ENCODE measurements around the gene KLHL33. TPM values are rescaled to one million over a fixed set of nuclear protein-coding genes. Genes with fewer than 3 reads are reported as not detected.
A peak's percentile ranks its signal among the peaks of the same experiment; 100 is the strongest.

KLHL33 gene
- polyA plus RNA-seq, 3 donors: 0.04 TPM; not detected in 2

- H2AFZ ChIP-seq (ENCODE audit: insufficient read depth, low read depth, low read length, poor library complexity, severe bottlenecking): no peak overlapping the region
- H3K36me3 Mint-ChIP-seq: peaks cover 44 to 47% of the 10 kb centered on the region in 2 donors
- H3K4me1 Mint-ChIP-seq: peaks cover 36% of the 10 kb centered on the region
Observed at GRCh38 chr14:20470603-20470901, 34.6 kb upstream of the KLHL33 start.

DNA sequence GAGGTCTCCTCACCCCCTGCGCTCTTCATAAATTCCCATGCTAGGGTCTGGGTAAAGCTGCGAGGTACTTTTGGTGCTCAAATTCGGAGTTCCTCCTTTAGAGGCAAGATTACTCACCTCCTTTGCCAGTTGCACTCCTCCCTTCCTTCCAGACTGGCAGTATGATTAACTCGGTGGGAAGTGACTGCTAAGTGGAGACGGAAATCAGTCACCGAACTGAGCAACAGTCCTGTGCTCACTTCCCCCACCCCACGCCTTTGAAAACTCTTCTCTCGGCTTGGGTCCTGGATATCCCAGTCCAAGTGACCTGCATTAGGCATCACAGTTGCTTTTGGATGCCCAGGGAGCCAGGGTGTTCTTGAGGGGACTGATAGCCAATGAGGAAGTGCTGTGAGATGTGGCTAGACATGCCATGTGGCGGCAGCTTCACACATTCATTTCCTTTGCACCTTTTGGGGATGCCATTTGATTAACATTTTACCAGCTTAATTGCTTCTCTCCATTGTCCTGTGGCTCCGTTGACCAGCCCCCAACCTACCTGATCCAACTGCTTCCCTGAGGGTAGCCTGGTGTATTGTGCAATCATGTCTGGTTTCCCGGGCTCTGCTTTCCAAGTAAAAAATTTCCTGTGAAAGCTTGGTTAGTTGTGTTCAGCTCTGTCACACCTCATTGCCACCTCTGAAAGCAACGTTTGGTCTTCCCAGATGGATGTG, 34.1 kb upstream of the KLHL33 start:
- TF ChIP-seq, protein P1, sequence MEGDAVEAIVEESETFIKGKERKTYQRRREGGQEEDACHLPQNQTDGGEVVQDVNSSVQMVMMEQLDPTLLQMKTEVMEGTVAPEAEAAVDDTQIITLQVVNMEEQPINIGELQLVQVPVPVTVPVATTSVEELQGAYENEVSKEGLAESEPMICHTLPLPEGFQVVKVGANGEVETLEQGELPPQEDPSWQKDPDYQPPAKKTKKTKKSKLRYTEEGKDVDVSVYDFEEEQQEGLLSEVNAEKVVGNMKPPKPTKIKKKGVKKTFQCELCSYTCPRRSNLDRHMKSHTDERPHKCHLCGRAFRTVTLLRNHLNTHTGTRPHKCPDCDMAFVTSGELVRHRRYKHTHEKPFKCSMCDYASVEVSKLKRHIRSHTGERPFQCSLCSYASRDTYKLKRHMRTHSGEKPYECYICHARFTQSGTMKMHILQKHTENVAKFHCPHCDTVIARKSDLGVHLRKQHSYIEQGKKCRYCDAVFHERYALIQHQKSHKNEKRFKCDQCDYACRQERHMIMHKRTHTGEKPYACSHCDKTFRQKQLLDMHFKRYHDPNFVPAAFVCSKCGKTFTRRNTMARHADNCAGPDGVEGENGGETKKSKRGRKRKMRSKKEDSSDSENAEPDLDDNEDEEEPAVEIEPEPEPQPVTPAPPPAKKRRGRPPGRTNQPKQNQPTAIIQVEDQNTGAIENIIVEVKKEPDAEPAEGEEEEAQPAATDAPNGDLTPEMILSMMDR (IDR thresholded peaks at IDR 0.05): no peak
- peak overlapping the region; percentile 97 to 100 (median 99) for H3K27ac Mint-ChIP-seq
- Histone ChIP-seq H2AFZ (ENCODE audit: insufficient read depth, low read depth, low read length, poor library complexity, severe bottlenecking) (peak overlapping the region; percentile 67), H3K9me3 (replicated peaks in 1 of 2; ENCODE audit: control insufficient read depth in 1 of 2, insufficient read depth in 1 of 2, low read length in 2 of 2) (no peaks in the 10 kb centered on the region), H3K27ac (ENCODE audit: low read depth in 1 of 2, low read length in 2 of 2) (peak overlapping the region; percentile 97 to 100), H3K4me3 (replicated peaks in 1 of 3; ENCODE audit: low read depth in 2 of 3, low read length in 3 of 3) (peak overlapping the region; percentile 75 to 93 (median 87)), H4K20me1 (ENCODE audit: insufficient read depth, low read length) (peaks cover 48% of the 10 kb centered on the region), H3K36me3 (replicated peaks in 1 of 2; ENCODE audit: control insufficient read depth in 1 of 2, insufficient read depth in 2 of 2, low read length in 2 of 2) (peaks cover 33 to 34% of the 10 kb centered on the region in 2 donors), H3K4me1 (ENCODE audit: control insufficient read depth in 1 of 2, insufficient read depth in 2 of 2, low read length in 2 of 2) (peaks cover 26 to 35% of the 10 kb centered on the region in 2 donors), H3K9ac (ENCODE audit: insufficient read depth, low read length, poor library complexity, severe bottlenecking) (peak overlapping the region; percentile 100), H3K27me3 (ENCODE audit: control insufficient read depth in 2 of 2, insufficient read depth in 2 of 2, low read length in 2 of 2) (no peaks in the 10 kb centered on the region), H3K4me2 (replicated peaks; ENCODE audit: extremely low read depth, low read length, poor library complexity, severe bottlenecking) (peak overlapping the region; percentile 87), H3K79me2 (ENCODE audit: insufficient read depth, low read length) (peaks cover 56% of the 10 kb centered on the region)
- peaks cover 0 to 3% (median 0%) of the 10 kb centered on the region in 3 donors for H3K27me3 Mint-ChIP-seq (ENCODE audit: low read depth in 3 of 3)
- DNase-seq: peak; percentile 95 to 98 (median 98)
- peaks cover 34% of the 10 kb centered on the region for H3K4me1 Mint-ChIP-seq
- no peaks in the 10 kb centered on the region for H3K9me3 Mint-ChIP-seq
- peak overlapping the region; percentile 98 to 100 for H3K4me3 Mint-ChIP-seq
- H3K36me3 Mint-ChIP-seq: peaks cover 39 to 42% of the 10 kb centered on the region in 2 donors
- WGBS (ENCODE audit: insufficient coverage): 0% methylated on average over 1 of the region's 12 CpGs
- intact Hi-C loops (cut with micrococcal nuclease): loop anchor here (10.0 kb wide), 3 partner anchors 55 to 635 kb away; partner anchors contain the start of genes ANG (in 1 of the 2), RNASE4 (in 1 of the 2), TEP1 (in 1 of the 2) and TMEM253 (in 1 of the 2)

More at GRCh38 chr14:20470603-20470901, 34.6 kb upstream of the KLHL33 start:
- peaks cover 26 to 35% of the 10 kb centered on the region in 2 donors for H3K4me1 ChIP-seq (ENCODE audit: control insufficient read depth in 1 of 2, insufficient read depth in 2 of 2, low read length in 2 of 2)
- H3K4me3 ChIP-seq (replicated peaks in 1 of 3; ENCODE audit: low read depth in 2 of 3, low read length in 3 of 3): peak overlapping the region; percentile 75 to 93 (median 87)
- H3K36me3 ChIP-seq (replicated peaks in 1 of 2; ENCODE audit: control insufficient read depth in 1 of 2, insufficient read depth in 2 of 2, low read length in 2 of 2): peaks cover 38 to 39% of the 10 kb centered on the region in 2 donors
- H4K20me1 ChIP-seq (ENCODE audit: insufficient read depth, low read length): peaks cover 52% of the 10 kb centered on the region
- WGBS (ENCODE audit: insufficient coverage): 0% methylated on average over 2 of the region's 2 CpGs
- H3K27ac Mint-ChIP-seq: peak overlapping the region; percentile 97 to 100 (median 99)
- peak overlapping the region; percentile 87 for H3K4me2 ChIP-seq (replicated peaks; ENCODE audit: extremely low read depth, low read length, poor library complexity, severe bottlenecking)
- H3K9me3 ChIP-seq (replicated peaks in 1 of 2; ENCODE audit: control insufficient read depth in 1 of 2, insufficient read depth in 1 of 2, low read length in 2 of 2): no peaks in the 10 kb centered on the region
- peak overlapping the region; percentile 100 for H3K9ac ChIP-seq (ENCODE audit: insufficient read depth, low read length, poor library complexity, severe bottlenecking)
- H3K9me3 Mint-ChIP-seq: no peaks in the 10 kb centered on the region
- H3K27me3 ChIP-seq (ENCODE audit: control insufficient read depth in 2 of 2, insufficient read depth in 2 of 2, low read length in 2 of 2): no peaks in the 10 kb centered on the region
- no peaks in the 10 kb centered on the region for H3K27me3 Mint-ChIP-seq (ENCODE audit: low read depth in 3 of 3)
- peak overlapping the region; percentile 97 to 100 for H3K27ac ChIP-seq (ENCODE audit: low read depth in 1 of 2, low read length in 2 of 2)
- peaks cover 59% of the 10 kb centered on the region for H3K79me2 ChIP-seq (ENCODE audit: insufficient read depth, low read length)
- intact Hi-C loops (cut with micrococcal nuclease): loop anchor here in 1 of 2 donors (10.0 kb wide), 1 partner anchor 214 kb away; the partner anchor contains the start of genes ANG and RNASE4
- TF ChIP-seq, protein P1 (IDR thresholded peaks at IDR 0.05): no peak
- no peak for DNase-seq
- H3K4me3 Mint-ChIP-seq: peak overlapping the region; percentile 98 to 100
